KOPT-K1 (cell line): ENCODE measurements around the gene EMID1.

Source experiments
- H3K27ac ChIP-seq: fragments of 200-600 bp; sonication (generic); 2 replicates; pipeline ENCODE4 v1.5.1; 2016; ENCODE audit warnings: antibody characterized with exemption, mild to moderate bottlenecking, low read depth, low read length; ENCODE audit not compliant: poor library complexity, severe bottlenecking
- H3K36me3 ChIP-seq: fragments of 200-600 bp; sonication (generic); 2 replicates; pipeline ENCODE4 v1.5.1; 2017; ENCODE audit warnings: antibody characterized with exemption, mild to moderate bottlenecking, low read length, moderate library complexity; ENCODE audit not compliant: insufficient read depth
- H3K9me3 ChIP-seq: fragments of 200-600 bp; sonication (generic); 2 replicates; pipeline ENCODE4 v1.5.1; 2017; ENCODE audit warnings: antibody characterized with exemption, low read length, mild to moderate bottlenecking; ENCODE audit not compliant: insufficient read depth, poor library complexity, severe bottlenecking

The EMID1 gene

GRCh38 chr22:29308791-29309262 is 103.1 kb downstream of the EMID1 start:
- Histone ChIP-seq H3K36me3 (no peaks in the 10 kb centered on the region), H3K27ac (peak overlapping the region; percentile 21)

More at GRCh38 chr22:29308791-29309262, 103.1 kb downstream of the EMID1 start:
- H3K9me3 ChIP-seq: no peaks in the 10 kb centered on the region
